ENCODE data around the gene ITGAE.

DNA sequence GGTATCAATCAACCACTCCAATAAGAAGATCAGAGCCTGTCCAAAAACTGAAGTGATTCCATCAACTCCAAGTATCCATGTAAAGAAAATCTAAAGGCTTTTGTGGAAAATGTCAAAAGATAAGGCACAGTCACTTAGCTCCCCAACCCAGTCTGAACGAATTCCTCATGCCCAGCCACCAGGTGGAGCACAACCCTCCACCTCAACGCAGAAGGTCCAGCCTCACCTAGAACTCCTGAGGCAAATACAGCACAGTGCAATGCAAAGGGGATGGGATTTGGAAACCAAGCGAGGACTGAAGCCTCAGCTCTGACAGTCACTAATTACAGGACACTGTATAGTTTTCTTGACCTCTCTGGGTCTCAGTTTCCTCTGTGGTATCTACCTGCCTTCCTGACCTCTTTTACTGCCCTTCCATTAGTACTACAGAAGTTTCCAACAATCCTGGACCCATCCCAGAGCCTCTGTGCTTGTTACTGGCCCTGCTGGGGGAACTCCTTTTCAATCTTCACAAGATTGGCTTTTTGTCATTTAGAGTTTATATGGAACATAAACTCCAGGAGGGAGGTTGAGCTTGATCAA lies 43.0 kb upstream of the ITGAE start:
- TF ChIP-seq CTCF (IDR thresholded peaks at IDR 0.05; ENCODE audit: low read length) (peak; percentile 81), EZH2 (optimal IDR thresholded peaks at IDR 0.05; ENCODE audit: low read depth, low read length) (no peak)
